ENCODE measurements around the gene IVNS1ABP.

DNA sequence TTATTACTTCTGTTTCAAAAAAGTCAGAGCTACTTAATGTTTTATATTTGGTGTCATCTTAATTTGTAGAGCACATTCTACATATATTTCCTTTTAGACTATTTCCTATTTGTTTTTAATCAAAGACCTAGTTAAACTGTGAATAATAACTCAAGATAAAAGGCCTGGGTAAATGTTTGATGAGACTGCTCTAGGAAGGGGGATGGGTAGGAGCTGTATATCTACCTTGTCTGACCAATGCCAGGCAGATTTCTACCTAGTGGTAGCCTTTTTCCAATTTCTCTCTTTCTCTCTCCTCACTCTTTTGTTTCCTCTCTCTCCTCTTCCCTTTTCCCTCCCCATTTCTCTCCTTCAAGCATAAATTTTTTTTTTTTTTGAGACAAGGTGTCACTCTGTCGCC is 31.9 kb upstream of the IVNS1ABP start:
- TF ChIP-seq CTCF (IDR thresholded peaks at IDR 0.05; ENCODE audit: poor library complexity) (no peak), EZH2 (IDR thresholded peaks at IDR 0.05; ENCODE audit: borderline replicate concordance) (no peak)

Measured in hepatocyte (in vitro differentiated cells).